ENCODE measurements around the gene CIDEC. TPM values are rescaled to one million over a fixed set of nuclear protein-coding genes. Genes with fewer than 3 reads are reported as not detected.

The CIDEC gene
- total and polyA plus RNA-seq, 9 of the 15 experiments (the other 6 are each of a cell fraction or from before 2014, with no cell fraction given): not detected

DNA sequence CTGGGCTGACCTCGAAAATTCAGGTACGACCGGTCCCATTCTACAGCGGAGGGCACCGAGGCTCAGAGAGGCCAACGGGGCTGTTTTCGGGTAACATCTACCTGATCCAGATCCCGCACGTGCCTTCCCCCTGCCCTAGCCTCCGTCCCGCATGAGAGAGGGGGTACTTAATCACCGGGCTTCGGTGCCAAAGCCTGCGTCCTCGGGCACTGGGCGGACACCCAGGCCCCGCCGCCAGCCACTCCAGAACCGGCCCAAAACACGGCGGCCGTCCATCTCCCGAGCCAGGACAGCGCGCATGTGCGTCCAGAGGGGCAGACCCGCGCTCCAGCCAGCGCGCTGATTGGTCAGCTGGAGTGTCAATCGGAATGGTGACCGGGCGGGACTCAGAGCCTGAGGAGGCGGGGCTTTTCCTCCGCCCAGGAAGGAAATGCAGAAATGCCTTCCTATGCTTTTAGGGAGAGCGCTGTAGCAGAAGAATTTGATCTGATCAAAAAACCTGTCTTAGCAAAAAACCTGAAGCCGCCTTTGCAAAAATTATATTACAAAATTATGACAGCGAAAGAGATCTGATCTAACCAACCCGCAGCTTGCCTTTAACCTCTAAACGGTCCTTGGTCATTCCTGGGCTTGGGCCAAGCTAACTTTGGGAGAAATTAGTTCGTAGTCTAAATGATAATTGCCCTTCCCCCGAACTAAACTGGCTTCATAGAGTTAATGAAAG is 36.2 kb downstream of the CIDEC start, which contains the start of gene RPUSD3 (continued):
- TF ChIP-seq ZNF347 (CRISPR knock-in tag; IDR thresholded peaks at IDR 0.05; ENCODE audit: low read depth) (no peak), SAFB (IDR thresholded peaks at IDR 0.05; ENCODE audit: borderline replicate concordance, low read depth, low read length) (no peak), FOSL1 (tag; conservative IDR thresholded peaks at IDR 0.05) (no peak), SMC3 (conservative IDR thresholded peaks at IDR 0.05; ENCODE audit: insufficient read depth, low read depth, low read length) (no peak), HCFC1 (IDR thresholded peaks at IDR 0.05; ENCODE audit: low read depth, low read length) (no peak), PCBP2 (IDR thresholded peaks at IDR 0.05; ENCODE audit: low read depth, low read length, poor library complexity, severe bottlenecking) (no peak), NFIC (IDR thresholded peaks at IDR 0.05) (peak; percentile 70), ZNF175 (CRISPR knock-in tag; IDR thresholded peaks at IDR 0.05; ENCODE audit: low read depth) (no peak), ZNF253 (CRISPR knock-in tag; conservative IDR thresholded peaks at IDR 0.05) (no peak), RBM22 (IDR thresholded peaks at IDR 0.05; ENCODE audit: low read depth, low read length, poor library complexity, severe bottlenecking) (no peak), ZNF143 (CRISPR knock-in tag; IDR thresholded peaks at IDR 0.05) (no peak), ZNF384 (IDR thresholded peaks at IDR 0.05; ENCODE audit: low read depth, low read length) (no peak), NR2C2 (CRISPR knock-in tag; IDR thresholded peaks at IDR 0.05) (no peak), NR2C2 (tag; IDR thresholded peaks at IDR 0.05) (peak; percentile 68; the same call in 1 of the 2 replicates), GABPB1 (CRISPR knock-in tag; IDR thresholded peaks at IDR 0.05) (peak; percentile 74), PURB (CRISPR knock-in tag; IDR thresholded peaks at IDR 0.05; ENCODE audit: low read depth) (no peak), CREB1 (IDR thresholded peaks at IDR 0.05) (peak; percentile 34), CREB1 (CRISPR knock-in tag; IDR thresholded peaks at IDR 0.05) (peak; percentile 57; the same call in 1 of the 2 replicates)
- TF ChIP-seq, protein P1, sequence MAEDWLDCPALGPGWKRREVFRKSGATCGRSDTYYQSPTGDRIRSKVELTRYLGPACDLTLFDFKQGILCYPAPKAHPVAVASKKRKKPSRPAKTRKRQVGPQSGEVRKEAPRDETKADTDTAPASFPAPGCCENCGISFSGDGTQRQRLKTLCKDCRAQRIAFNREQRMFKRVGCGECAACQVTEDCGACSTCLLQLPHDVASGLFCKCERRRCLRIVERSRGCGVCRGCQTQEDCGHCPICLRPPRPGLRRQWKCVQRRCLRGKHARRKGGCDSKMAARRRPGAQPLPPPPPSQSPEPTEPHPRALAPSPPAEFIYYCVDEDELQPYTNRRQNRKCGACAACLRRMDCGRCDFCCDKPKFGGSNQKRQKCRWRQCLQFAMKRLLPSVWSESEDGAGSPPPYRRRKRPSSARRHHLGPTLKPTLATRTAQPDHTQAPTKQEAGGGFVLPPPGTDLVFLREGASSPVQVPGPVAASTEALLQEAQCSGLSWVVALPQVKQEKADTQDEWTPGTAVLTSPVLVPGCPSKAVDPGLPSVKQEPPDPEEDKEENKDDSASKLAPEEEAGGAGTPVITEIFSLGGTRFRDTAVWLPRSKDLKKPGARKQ (CRISPR knock-in tag; IDR thresholded peaks at IDR 0.05): no peak
- TF ChIP-seq, protein P2, sequence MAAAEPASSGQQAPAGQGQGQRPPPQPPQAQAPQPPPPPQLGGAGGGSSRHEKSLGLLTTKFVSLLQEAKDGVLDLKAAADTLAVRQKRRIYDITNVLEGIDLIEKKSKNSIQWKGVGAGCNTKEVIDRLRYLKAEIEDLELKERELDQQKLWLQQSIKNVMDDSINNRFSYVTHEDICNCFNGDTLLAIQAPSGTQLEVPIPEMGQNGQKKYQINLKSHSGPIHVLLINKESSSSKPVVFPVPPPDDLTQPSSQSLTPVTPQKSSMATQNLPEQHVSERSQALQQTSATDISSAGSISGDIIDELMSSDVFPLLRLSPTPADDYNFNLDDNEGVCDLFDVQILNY (CRISPR knock-in tag; IDR thresholded peaks at IDR 0.05): no peak
- TF ChIP-seq, protein P3, sequence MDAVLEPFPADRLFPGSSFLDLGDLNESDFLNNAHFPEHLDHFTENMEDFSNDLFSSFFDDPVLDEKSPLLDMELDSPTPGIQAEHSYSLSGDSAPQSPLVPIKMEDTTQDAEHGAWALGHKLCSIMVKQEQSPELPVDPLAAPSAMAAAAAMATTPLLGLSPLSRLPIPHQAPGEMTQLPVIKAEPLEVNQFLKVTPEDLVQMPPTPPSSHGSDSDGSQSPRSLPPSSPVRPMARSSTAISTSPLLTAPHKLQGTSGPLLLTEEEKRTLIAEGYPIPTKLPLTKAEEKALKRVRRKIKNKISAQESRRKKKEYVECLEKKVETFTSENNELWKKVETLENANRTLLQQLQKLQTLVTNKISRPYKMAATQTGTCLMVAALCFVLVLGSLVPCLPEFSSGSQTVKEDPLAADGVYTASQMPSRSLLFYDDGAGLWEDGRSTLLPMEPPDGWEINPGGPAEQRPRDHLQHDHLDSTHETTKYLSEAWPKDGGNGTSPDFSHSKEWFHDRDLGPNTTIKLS (IDR thresholded peaks at IDR 0.05; ENCODE audit: borderline replicate concordance, low read depth): no peak
- TF ChIP-seq, protein P4, sequence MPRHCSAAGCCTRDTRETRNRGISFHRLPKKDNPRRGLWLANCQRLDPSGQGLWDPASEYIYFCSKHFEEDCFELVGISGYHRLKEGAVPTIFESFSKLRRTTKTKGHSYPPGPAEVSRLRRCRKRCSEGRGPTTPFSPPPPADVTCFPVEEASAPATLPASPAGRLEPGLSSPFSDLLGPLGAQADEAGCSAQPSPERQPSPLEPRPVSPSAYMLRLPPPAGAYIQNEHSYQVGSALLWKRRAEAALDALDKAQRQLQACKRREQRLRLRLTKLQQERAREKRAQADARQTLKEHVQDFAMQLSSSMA (CRISPR knock-in tag; IDR thresholded peaks at IDR 0.05): no peak
- TF ChIP-seq, protein P5, sequence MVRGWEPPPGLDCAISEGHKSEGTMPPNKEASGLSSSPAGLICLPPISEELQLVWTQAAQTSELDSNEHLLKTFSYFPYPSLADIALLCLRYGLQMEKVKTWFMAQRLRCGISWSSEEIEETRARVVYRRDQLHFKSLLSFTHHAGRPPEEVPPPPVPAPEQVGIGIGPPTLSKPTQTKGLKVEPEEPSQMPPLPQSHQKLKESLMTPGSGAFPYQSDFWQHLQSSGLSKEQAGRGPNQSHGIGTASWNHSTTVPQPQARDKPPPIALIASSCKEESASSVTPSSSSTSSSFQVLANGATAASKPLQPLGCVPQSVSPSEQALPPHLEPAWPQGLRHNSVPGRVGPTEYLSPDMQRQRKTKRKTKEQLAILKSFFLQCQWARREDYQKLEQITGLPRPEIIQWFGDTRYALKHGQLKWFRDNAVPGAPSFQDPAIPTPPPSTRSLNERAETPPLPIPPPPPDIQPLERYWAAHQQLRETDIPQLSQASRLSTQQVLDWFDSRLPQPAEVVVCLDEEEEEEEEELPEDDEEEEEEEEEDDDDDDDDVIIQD (CRISPR knock-in tag; IDR thresholded peaks at IDR 0.05): no peak
